ENCODE data around the gene SCAPER.

DNA sequence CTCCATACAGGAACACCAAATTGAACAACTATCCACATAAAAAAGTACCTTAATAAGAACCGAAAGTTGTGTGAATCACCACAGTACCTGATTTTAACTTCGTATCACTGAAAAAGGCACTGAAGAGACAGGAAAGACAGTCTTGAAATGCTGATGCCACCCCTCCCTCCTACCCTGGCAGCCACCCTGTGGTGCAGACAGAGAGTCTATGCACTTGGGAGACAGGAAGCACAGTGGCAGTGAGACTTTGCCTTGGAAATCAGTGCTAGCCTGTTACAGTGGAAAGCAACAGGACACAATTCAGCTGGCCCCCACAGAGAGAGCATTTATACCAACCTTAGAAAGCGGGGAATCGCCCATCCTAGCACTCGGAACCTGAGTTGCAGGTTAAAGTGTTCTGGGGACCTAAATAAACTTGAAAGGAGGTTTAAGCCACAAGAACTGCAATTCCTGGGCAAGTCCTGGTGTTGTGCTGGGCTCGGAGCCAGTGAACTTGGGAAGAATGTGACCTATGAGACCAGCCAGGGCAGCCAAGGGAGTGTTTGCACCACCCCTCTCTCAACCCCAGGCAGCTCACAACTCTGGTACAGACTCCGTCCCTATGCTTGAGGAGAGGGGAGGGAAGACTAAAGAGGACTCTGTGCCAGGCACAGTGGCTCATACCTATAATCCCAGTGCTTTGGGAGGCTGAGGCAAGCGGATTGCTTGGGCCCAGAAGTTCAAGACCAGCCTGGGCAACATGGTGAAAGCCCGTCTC lies 328.4 kb downstream of the SCAPER start:
- TF ChIP-seq, protein P1, sequence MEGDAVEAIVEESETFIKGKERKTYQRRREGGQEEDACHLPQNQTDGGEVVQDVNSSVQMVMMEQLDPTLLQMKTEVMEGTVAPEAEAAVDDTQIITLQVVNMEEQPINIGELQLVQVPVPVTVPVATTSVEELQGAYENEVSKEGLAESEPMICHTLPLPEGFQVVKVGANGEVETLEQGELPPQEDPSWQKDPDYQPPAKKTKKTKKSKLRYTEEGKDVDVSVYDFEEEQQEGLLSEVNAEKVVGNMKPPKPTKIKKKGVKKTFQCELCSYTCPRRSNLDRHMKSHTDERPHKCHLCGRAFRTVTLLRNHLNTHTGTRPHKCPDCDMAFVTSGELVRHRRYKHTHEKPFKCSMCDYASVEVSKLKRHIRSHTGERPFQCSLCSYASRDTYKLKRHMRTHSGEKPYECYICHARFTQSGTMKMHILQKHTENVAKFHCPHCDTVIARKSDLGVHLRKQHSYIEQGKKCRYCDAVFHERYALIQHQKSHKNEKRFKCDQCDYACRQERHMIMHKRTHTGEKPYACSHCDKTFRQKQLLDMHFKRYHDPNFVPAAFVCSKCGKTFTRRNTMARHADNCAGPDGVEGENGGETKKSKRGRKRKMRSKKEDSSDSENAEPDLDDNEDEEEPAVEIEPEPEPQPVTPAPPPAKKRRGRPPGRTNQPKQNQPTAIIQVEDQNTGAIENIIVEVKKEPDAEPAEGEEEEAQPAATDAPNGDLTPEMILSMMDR (IDR thresholded peaks at IDR 0.05): no peak
- no peak for TF ChIP-seq POLR2A (IDR thresholded peaks at IDR 0.05)

Measured in breast epithelium (tissue), 3 donors.